ENCODE data around the gene LAGE3.

Gene LAGE3

DNA sequence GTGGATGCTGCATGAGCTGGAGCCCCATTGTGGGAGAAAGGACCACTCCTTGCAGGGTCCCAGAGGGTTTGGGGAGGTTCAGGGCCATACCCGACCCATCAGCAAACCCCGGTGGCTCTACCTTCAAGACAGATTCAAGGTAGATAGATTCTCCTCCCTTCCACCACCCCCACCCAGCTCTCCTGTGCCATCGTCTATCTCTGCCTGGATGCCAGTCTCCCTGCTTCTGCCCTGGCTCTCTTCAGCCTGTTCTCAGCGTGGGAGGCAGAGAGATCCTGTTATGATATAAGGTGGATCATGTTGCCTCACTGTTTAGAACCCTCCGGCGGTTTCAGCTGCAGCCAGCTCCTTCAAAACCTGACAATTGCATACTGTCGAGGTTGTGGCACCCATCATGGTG is 5.4 kb downstream of the LAGE3 start:
- DNase-seq = no peak

DNA sequence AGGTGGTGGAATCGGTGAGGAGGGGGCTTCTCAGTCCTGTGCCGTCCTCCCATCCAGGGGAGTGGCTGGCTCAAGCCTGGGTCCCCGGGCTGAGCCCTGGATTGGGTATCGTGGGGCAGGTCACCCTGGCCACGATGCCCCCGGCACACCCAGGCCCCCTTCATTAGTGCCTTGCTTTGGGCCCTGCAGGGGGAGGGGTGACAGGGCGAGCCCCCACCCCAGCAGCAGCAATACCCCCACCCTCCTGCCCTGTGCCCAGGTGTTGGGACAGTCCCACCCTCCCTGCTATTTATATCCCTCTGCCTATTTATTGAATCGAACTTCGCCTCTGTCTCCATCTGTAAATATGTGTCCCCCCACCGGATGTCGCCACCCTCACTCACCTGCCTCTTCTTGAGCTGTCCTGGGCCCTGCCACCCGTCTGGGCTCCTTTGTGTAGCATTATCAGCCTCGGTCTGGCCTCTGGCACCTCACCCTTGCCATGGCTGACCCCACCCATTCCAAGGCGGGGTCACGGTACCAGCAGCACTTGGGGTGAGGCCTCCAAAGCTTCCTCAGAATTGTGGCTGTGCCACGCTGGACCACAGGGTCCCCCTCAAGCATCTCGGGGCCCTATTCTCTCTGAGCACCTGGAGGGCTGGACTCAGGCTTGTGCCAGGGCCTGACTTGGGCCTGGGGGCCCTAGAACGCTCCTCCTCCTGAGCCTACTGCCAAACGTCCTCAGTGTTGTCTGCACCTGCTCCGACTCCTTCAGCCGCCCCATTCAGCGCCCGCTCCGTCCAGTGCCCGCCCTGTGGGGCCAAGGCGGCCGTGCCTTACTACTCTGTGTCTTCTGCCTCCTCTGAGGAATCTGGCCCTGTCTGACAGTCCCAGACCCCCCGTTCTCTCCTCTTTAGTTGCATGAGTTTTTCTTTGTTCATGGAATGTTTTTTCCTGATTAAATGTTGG is 6.1 kb downstream of the LAGE3 start:
- DNase-seq = no peak

DNA sequence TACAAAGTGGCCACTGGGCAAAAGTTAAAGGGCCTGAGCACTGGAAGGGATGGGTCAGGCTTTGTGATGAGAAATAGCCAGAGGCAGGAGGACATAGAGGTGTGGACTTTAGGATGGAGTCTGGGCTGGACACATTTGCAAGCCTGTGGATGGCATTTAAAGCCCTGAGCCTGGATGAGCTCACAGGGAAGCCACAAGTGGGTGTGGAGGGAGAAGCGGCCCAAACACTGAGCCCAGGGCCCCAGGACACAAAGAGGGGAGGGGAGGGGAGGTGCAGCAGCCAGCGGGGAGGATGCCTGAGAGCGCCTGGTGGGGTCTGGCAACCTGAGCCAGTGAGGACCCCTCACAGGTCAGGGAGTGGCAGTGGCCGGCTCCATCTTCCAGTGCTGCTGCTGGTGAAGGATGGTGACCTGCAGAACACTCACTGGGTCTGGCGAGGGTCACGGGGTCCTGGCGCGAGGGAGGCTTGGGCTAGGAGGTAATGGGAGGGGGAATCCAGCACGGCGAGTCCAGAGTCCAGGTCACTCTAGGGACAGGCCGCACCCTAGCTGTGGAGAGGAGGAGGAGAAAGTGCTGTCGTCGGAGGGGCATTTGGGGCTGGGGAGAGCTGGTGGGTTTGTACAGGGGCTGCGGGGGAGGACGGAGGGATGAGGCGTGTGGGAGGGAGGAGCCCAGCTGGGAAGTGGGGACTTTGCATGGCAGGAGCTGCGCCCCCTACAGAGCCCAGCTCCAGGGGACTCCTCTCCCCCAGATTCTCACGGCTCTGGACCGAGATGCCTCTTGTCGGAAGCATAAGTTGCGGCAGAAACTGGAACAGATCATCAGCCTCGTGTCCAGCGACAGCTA is 7.0 kb downstream of the LAGE3 start:
- DNase-seq = no peak

DNA sequence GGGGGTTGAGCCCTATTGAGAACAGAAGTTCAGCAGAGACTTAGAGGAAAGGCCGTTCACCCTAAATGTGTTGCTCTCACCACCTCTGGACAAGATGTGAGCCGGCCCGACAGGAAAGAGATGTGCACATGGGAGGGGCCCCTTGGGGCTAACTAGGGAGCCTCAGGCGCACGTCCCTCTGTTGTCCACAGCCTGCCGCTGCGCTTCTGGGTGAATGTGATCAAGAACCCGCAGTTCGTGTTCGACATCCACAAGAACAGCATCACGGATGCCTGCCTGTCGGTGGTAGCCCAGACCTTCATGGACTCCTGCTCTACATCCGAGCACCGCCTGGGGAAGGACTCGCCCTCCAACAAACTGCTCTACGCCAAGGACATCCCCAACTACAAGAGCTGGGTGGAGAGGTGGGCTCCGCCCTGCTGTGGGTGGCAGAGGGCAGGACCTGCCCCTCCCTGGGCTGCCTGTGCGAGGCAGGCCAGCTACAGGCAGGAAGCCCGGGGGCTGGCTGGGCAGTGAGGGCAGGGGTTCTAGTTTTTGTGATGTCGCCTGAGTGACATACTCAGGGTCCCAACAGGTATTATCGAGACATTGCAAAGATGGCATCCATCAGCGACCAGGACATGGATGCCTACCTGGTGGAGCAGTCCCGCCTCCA is 8.0 kb downstream of the LAGE3 start:
- DNase-seq = no peak

DNA sequence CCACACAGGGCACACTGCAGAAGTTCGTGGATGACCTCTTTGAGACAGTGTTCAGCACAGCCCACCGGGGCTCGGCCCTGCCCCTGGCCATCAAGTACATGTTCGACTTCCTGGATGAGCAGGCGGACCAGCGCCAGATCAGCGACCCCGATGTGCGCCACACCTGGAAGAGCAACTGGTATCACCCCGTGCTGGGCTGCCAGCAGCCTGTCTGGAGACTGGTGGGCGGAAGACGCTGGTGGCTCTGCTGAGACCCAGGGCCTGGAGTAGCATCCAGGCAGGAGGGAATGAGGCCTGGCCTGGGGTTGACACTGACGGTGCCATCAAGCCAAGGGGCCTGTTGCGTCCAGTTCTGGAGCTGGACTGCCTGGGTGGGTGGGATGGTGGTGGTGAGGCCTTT is 8.6 kb downstream of the LAGE3 start:
- DNase-seq = no peak

DNA sequence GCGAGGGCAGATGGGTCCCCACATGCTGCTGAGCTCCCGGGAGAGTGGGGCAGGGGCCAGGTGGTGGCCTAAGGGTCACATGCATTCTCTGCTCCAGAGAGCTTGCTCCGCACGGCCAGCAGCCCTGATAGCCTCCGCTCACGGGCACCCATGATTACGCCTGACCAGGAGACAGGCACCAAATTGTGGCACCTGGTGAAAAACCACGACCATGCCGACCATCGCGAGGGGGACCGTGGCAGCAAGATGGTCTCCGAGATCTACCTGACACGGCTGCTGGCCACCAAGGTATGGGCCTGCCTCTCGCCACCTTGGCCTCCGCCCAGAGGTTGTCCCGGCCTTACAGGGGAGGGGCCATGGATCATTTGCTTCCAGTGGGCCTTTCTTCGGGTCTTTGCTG is 9.2 kb downstream of the LAGE3 start:
- DNase-seq = no peak

DNA sequence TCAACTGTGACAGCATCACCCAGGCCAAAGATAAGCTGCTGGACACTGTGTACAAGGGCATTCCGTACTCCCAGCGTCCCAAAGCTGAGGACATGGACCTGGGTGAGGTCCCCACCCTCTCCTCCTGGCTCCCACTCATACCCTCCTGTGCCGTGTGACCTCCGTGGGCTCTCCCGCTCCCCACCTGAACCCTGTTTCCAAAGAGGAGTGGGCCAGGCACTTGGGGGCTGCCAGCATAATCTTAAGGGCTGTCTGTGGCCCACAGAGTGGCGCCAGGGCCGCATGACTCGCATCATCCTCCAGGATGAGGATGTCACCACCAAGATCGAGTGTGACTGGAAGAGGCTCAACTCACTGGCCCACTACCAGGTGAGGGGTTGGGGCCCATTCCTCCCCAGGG is 10.0 kb downstream of the LAGE3 start:
- DNase-seq = no peak

DNA sequence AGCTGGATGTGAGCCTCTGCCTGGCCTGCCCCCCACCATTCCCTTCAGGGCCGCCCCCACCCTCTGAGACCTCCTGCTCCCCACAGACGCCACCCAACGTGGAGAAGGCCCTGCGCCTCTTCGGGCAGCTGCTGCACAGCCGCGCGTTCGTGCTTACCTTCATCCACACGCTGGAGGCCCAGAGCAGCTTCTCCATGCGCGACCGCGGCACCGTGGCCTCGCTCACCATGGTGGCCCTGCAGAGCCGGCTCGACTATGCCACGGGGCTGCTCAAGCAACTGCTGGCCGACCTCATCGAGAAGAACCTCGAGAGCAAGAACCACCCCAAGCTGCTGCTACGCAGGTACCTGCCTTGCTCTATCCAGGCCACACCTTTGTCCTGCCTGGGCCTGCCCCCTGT is 10.9 kb downstream of the LAGE3 start:
- DNase-seq = no peak

DNA sequence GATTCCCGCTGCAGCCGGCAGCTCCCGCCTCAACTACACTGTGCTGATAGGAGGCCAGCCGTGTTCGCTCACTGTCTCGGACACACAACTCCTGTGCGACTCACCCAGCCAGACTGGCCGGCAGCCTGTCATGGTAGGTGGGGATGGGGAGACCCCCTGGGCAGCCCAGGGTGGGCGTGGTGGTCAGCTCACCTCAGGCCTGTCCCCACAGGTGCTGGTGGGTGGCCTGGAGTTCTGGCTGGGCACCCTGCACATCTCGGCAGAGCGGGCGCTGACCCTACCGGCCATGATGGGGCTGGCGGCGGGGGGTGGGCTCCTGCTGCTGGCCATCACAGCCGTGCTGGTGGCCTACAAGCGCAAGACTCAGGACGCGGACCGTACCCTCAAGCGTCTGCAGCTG is 11.5 kb downstream of the LAGE3 start:
- no peak for DNase-seq

DNA sequence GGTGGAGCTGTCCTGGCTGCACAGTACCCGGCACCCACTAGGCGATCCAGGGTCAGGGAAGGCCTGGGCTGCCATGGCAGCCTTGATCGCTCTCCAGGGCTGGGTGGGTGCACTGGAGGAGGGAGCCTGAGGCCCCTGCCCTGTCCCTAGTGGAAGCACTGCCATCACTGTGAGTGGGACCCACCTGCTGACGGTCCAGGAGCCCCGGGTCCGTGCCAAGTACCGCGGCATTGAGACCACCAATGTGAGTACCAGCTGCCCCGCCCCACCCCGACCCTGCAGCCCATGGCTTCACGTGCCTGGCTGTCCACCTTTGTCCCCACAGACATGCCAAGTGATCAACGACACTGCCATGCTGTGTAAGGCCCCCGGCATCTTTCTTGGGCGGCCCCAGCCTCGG is 12.2 kb downstream of the LAGE3 start:
- DNase-seq = no peak

DNA sequence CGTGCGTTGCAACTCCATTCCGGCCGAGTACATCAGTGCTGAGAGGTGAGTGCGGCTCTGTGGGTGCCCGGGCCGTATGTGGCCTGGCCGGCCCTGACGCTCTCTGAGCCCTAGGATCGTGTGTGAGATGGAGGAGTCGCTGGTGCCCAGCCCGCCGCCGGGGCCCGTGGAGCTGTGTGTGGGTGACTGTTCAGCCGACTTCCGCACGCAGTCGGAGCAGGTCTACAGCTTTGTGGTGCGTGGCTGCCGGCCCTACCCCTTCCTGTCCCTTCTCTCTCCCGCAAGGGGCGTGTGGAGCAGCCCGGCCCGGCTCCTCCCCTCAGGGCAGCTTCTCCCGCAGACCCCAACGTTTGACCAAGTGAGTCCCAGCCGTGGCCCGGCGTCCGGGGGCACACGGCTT is 13.0 kb downstream of the LAGE3 start:
- no peak for DNase-seq

DNA sequence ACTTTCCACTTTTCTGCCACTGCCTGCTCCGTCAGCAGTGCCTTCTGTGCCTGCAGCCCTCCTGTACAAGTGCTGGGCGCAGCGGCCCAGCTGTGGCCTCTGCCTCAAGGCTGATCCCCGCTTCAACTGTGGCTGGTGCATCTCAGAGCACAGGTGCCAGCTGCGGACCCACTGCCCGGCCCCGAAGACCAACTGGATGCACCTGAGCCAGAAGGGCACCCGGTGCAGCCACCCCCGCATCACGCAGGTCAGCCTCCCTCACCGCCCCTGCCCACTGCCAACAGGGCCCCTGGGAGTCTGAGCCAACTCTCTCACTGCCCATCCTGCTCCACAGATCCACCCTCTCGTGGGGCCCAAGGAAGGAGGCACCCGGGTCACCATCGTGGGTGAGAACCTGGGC is 13.5 kb downstream of the LAGE3 start:
- no peak for DNase-seq

DNA sequence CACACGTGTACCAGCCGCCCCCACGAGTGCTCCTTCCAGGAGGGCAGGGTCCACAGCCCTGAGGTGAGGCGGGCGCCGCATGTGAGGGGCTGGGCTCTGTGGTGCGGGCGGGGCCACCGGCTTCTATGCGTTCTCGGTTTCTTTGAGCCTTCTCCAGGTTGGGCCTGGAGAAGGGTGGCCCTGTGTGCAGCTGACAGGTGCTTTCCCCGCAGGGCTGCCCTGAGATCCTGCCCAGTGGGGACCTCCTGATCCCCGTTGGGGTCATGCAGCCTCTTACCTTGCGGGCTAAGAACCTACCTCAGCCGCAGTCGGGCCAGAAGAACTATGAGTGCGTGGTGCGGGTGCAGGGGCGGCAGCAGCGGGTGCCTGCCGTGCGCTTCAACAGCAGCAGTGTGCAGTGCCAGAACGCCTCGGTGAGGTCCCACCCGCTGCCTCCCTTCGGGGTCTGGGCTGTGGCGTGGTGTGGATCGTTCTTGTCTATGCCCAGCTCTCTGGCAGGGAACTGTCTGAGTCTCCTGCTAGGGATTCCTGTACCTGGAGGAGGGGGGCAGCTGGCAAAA is 14.2 kb downstream of the LAGE3 start:
- DNase-seq = no peak

DNA sequence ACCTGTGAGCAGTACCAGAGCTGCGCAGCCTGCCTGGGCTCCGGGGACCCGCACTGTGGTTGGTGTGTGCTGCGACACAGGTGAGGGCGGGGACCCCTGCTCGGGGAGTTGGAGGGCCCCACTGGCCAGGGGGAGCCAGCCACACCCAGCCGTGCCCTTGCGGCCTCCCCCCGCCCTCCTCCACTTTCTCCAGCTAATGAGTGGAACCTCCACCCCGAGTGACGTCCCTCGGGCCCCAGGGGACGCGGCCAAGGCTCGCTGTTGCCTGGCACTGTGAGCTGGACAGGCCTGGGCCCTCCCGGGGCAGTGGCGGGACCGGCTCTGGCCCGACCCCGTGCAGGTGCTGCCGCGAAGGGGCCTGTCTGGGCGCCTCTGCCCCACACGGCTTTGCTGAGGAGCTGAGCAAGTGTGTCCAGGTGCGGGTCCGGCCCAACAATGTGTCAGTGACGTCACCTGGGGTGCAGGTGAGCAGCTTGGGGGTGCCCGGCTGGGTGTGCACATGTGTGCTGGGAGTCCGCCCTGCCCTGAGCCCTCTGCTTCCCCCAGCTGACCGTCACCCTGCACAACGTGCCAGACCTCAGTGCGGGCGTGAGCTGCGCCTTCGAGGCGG is 15.4 kb downstream of the LAGE3 start:
- no peak for DNase-seq

DNA sequence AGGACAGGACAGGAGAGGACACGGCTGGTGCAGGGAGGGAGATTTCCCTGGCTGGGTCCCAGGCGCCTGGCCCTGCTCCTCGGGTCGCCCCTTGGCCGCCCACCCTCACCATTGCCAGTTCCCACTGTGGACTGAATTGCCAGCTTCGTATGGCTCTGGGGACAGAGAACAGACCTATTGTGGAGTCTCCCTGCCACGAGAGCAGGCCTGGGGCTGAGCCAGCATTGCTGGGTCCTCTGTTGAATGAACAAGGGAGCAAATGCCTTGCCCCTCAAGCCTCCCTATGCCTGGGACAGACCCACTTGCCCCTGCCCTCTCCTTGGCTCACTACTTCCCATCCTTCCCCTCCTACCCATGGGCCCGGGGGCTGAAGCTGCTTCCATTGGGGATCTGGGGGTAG is 16.7 kb downstream of the LAGE3 start:
- DNase-seq = no peak

DNA sequence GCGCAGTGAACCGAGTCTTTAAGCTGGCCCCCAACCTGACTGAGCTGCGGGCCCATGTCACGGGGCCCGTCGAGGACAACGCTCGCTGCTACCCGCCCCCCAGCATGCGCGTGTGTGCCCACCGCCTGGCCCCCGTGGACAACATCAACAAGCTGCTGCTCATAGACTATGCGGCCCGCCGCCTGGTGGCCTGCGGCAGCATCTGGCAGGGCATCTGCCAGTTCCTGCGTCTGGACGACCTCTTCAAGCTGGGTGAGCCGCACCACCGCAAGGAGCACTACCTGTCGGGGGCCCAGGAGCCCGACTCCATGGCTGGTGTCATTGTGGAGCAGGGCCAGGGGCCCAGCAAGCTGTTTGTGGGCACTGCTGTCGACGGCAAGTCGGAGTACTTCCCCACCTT is 18.8 kb downstream of the LAGE3 start:
- DNase-seq = no peak

DNA sequence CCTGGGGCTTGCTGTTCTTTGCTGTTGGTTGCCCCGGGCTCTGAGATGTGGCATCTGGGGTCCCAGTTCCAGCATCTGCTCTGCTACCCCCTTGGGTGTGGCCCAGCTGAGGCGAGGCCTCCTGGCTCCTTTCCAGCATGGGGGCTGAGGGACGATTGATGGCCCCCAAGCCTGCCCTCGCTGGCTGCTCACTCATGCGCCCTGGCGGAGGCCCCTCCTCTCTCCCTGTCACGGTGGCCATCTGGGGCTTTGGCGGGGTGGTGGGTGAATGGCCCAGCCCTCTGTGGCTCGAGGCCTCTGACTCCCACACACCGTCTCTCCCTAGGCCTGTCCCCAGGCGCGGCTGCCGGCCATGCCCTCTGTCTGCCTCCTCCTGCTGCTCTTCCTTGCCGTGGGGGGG is 19.2 kb downstream of the LAGE3 start:
- DNase-seq = no peak

DNA sequence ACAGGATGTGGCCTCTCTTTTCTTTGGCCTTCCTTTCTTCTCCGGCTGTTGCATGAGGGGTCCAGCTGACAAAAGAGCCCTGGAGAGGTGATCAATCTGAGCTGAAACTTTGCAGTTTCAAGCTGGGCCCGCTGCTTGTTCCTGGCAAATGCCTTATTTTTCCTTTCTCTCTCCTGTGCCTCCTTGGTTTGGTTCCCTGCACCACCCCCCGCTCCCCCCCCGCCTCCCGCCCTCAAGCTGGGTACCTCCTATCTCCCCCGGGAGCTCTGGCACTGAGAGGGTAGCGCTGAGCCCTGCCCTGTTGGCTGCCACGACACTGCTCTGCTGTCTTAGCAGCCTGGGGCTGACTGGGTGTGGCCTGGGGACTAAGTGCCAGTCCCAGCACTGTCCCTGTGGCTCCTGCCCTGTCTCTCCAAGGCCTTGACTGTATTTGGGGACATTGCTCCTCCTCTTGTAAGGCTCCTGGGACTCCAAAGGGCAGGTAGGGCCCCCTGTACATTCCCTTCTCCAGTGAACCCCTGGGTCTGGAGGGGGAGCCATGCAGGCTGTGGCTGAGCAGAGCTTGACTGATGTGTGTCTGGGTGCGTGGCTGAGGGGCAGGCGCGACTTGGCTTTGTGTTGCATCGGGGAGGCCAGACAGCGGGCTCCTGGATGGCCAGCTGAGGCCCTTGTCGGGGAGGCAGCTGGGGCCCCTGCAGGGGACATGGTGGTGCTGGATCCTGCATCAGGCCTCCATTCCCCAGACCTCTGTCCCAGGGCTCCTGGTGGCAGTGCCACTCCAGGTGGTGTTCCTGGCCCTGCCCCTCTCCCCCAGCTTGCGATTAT is 19.9 kb downstream of the LAGE3 start:
- DNase-seq = no peak

DNA sequence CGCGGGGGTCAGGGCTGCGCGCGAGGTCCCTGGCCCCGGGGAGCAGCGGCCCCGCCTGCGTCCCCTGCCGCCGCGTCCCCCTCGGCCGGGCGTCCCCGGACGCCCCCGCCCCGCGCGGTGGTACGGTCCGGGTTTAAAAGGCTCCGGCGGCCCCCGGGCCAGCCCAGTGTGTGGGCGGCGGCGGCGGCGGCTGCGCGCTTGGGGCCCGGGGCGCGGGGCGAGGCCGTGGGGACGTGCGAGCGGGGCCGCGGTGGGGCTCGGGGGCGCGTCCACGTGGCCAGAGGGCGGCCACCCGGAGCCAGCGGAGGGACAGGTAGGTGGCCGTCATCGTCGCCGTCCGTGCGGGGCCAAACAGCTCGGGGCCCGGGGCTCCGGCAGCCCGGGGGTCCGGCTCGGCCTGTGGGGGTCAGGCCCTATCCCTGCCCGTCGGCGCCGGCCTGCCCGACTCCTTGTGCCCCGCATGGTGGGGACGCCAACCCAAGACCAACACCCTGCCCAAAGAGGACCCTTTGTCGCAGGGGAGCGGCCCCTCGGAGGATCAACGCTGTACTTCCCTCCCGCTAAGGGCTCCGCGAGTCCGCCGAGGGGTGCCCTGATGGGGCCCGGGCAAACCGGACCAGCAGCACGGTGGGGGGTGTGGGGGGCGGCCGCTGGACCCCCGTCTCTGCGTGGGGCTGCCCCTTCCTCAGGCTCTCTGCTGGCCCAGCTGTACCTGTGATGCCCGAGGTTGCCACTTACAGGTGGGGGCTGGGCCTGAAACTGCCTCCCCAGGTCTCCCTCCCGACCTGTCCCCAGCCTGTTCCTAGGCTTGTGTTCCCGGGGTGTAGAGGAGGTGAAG is 20.7 kb downstream of the LAGE3 start, which contains the start of gene PLXNA3:
PLXNA3 (plus strand) TSS at position 166 of the 838 bp plus-strand sequence. CDS start 1,903 bp downstream, outside the sequence.
- DNase-seq = no peak

DNA sequence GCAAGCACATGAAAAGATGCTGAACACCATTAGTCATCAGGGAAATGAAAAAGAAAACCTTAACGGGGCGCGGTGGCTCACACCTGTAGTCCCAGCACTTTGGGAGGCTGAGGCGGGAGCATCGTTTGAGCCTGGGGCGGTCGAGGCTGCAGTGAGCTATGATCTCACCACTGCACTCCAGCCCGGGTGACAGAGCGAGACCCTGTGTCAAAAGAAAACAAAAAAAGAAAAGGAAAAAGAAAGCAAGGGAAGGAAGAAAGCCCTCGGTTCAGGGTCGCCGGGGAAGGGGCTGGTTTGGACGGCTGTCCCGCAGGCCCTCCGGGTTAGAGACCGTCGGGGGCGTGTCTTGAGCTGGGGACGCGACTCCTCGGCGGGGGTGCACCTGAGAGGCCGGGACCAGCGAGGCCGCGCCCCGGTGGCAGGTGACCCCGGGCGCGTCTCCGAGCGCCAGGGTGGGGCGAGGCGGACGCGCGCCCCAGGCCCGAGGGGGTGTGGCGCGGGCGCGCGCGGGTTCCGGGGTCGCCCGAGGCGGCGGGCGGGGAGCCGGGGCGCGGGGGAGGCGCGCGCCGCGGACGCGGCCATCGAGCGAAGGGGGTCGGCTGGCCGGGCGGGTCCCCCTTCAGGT is 21.5 kb downstream of the LAGE3 start:
- no peak for DNase-seq

Data from SHP77 (cell line).